Activated CD4-positive, alpha-beta T cell treated with anti-CD3 and anti-CD28 coated beads, Interleukin-2, amount 50 U/mL, for 16 hours (primary cell): ENCODE data around the gene IKZF3.
"Not testable (repeated sequence)": the region's sequence is repeated elsewhere in the genome, so short reads cannot be mapped to it uniquely, and the experiment has no call there.

ENCODE experiments used
- DNase-seq: peaks from one replicate; pipeline ENCODE4 v3.0.0-alpha.2; 2020

The IKZF3 gene

GRCh38 chr17:39777534-39778365 is 86.4 kb downstream of the IKZF3 start:
- peak; percentile 79 for DNase-seq

GRCh38 chr17:39776252-39776651 is 87.9 kb downstream of the IKZF3 start:
- DNase-seq, result no peak

- peak; percentile 75 for DNase-seq
Observed at GRCh38 chr17:39775031-39775430, 89.1 kb downstream of the IKZF3 start.

- DNase-seq, result no peak
Observed at GRCh38 chr17:39774047-39774446, 90.1 kb downstream of the IKZF3 start.

- no peak for DNase-seq
Observed at GRCh38 chr17:39772987-39773934, 90.9 kb downstream of the IKZF3 start.

- no peak for DNase-seq
Observed at GRCh38 chr17:39772415-39772814, 91.7 kb downstream of the IKZF3 start.

GRCh38 chr17:39769974-39770587 is 94.0 kb downstream of the IKZF3 start:
- peak; percentile 96 for DNase-seq

GRCh38 chr17:39767147-39767546 is 97.0 kb downstream of the IKZF3 start:
- DNase-seq, result no peak

- DNase-seq, result no peak
Observed at GRCh38 chr17:39765766-39766165, 98.3 kb downstream of the IKZF3 start.

GRCh38 chr17:39765175-39765574 is 98.9 kb downstream of the IKZF3 start:
- no peak for DNase-seq

GRCh38 chr17:39764171-39764570 is 99.9 kb downstream of the IKZF3 start:
- DNase-seq, result not testable (repeated sequence)

GRCh38 chr17:39763051-39763820 is 100.9 kb downstream of the IKZF3 start:
- no peak for DNase-seq

GRCh38 chr17:39761861-39762496 is 102.1 kb downstream of the IKZF3 start:
- no peak for DNase-seq

GRCh38 chr17:39759204-39759603 is 104.9 kb downstream of the IKZF3 start:
- no peak for DNase-seq

GRCh38 chr17:39757931-39758873 is 105.9 kb downstream of the IKZF3 start:
- DNase-seq, result peak; percentile 86

GRCh38 chr17:39757176-39757662 is 106.9 kb downstream of the IKZF3 start:
- no peak for DNase-seq

GRCh38 chr17:39756380-39757079 is 107.6 kb downstream of the IKZF3 start:
- no peak for DNase-seq

GRCh38 chr17:39755554-39756379 is 108.3 kb downstream of the IKZF3 start:
- no peak for DNase-seq

GRCh38 chr17:39754958-39755553 is 109.1 kb downstream of the IKZF3 start:
- DNase-seq, result no peak
